ENCODE data around the gene LASP1NB.

Gene LASP1NB

DNA sequence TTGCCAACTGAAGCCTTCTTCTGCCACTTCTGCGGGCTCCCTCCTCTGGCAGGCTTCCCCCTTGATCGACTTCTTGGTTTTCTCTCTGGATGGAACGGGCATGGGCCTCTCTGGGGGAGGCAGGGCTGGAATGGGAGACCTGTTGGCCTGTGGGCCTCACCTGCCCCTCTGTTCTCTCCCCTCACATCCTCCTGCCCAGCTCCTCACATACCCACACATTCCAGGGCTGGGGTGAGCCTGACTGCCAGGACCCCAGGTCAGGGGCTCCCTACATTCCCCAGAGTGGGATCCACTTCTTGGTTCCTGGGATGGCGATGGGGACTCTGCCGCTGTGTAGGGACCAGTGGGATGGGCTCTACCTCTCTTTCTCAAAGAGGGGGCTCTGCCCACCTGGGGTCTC lies 6.5 kb upstream of the LASP1NB start:
- in situ Hi-C loops (cut with HindIII; ENCODE audit: extremely low pct_ligation_motif_present, low pct_unique_long_range_greater_than_20kb): no loop called here
- no peak overlapping the region for H3K9ac ChIP-seq (ENCODE audit: insufficient read depth, low read depth, low read length)
- POLR2A ChIA-PET: no interaction called here
- H3K9me3 ChIP-seq (ENCODE audit: low read length): no peaks in the 10 kb centered on the region
- no peak overlapping the region for H3K4me2 ChIP-seq (ENCODE audit: low read depth, low read length)
- H3K79me2 ChIP-seq (ENCODE audit: insufficient read depth, low read length): no peaks in the 10 kb centered on the region
- TF ChIP-seq, protein P1, sequence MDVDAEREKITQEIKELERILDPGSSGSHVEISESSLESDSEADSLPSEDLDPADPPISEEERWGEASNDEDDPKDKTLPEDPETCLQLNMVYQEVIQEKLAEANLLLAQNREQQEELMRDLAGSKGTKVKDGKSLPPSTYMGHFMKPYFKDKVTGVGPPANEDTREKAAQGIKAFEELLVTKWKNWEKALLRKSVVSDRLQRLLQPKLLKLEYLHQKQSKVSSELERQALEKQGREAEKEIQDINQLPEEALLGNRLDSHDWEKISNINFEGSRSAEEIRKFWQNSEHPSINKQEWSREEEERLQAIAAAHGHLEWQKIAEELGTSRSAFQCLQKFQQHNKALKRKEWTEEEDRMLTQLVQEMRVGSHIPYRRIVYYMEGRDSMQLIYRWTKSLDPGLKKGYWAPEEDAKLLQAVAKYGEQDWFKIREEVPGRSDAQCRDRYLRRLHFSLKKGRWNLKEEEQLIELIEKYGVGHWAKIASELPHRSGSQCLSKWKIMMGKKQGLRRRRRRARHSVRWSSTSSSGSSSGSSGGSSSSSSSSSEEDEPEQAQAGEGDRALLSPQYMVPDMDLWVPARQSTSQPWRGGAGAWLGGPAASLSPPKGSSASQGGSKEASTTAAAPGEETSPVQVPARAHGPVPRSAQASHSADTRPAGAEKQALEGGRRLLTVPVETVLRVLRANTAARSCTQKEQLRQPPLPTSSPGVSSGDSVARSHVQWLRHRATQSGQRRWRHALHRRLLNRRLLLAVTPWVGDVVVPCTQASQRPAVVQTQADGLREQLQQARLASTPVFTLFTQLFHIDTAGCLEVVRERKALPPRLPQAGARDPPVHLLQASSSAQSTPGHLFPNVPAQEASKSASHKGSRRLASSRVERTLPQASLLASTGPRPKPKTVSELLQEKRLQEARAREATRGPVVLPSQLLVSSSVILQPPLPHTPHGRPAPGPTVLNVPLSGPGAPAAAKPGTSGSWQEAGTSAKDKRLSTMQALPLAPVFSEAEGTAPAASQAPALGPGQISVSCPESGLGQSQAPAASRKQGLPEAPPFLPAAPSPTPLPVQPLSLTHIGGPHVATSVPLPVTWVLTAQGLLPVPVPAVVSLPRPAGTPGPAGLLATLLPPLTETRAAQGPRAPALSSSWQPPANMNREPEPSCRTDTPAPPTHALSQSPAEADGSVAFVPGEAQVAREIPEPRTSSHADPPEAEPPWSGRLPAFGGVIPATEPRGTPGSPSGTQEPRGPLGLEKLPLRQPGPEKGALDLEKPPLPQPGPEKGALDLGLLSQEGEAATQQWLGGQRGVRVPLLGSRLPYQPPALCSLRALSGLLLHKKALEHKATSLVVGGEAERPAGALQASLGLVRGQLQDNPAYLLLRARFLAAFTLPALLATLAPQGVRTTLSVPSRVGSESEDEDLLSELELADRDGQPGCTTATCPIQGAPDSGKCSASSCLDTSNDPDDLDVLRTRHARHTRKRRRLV (CRISPR knock-in tag; IDR thresholded peaks at IDR 0.05): no peak
- TF ChIP-seq, protein P2, sequence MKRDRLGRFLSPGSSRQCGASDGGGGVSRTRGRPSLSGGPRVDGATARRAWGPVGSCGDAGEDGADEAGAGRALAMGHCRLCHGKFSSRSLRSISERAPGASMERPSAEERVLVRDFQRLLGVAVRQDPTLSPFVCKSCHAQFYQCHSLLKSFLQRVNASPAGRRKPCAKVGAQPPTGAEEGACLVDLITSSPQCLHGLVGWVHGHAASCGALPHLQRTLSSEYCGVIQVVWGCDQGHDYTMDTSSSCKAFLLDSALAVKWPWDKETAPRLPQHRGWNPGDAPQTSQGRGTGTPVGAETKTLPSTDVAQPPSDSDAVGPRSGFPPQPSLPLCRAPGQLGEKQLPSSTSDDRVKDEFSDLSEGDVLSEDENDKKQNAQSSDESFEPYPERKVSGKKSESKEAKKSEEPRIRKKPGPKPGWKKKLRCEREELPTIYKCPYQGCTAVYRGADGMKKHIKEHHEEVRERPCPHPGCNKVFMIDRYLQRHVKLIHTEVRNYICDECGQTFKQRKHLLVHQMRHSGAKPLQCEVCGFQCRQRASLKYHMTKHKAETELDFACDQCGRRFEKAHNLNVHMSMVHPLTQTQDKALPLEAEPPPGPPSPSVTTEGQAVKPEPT (CRISPR knock-in tag; IDR thresholded peaks at IDR 0.05; ENCODE audit: low read depth): no peak
- TF ChIP-seq ZNF468 (CRISPR knock-in tag; IDR thresholded peaks at IDR 0.05) (no peak), ZNF256 (CRISPR knock-in tag; conservative IDR thresholded peaks at IDR 0.05) (no peak)
- intact Hi-C loops (cut with micrococcal nuclease; ENCODE audit: unreplicated experiment): loop anchor here (5.0 to 10.0 kb wide), 2 partner anchors 47 to 236 kb away; partner anchors contain the start of genes LASP1 and PLXDC1
- no peak overlapping the region for H3K4me3 ChIP-seq (replicated peaks in 1 of 3; ENCODE audit: insufficient read depth in 1 of 3, low read depth in 2 of 3, low read length in 3 of 3)
- no TSS peak for BruUV-seq (replicated peaks)
- H3K4me1 ChIP-seq (ENCODE audit: insufficient read depth, low read length): peaks cover 46% of the 10 kb centered on the region
- FAIRE-seq (no peak), ATAC-seq (no peak), DNase-seq (ENCODE audit: low spot score) (no peak)
- CTCF ChIA-PET (ENCODE audit: low intra/inter-chr PET ratio, low total read pairs): no interaction called here
- no peaks in the 10 kb centered on the region for H3K27me3 ChIP-seq (ENCODE audit: control insufficient read depth in 1 of 2, insufficient read depth in 2 of 2, low read length in 2 of 2)
- no peaks in the 10 kb centered on the region; the same call in 1 of the 2 replicates for H4K20me1 ChIP-seq (ENCODE audit: insufficient read depth, low read length)
- H3K36me3 ChIP-seq (replicated peaks in 1 of 2; ENCODE audit: control insufficient read depth in 1 of 2, insufficient read depth in 2 of 2, low read length in 2 of 2): peaks cover 26 to 53% of the 10 kb centered on the region in 2 experiments
- 97% methylated on average over 5 of the region's 5 CpGs for WGBS (ENCODE audit: low lambda C conversion rate)
- no peak overlapping the region for H2AFZ ChIP-seq (ENCODE audit: low read length)
- H3K27ac ChIP-seq (ENCODE audit: extremely low read length, insufficient read depth, low read length): no peak overlapping the region

Data from HepG2 (cell line).